Measurements from ENCODE around the gene FOLR1. TPM values are rescaled to one million over a fixed set of nuclear protein-coding genes. Genes with fewer than 3 reads are reported as not detected.

FOLR1 gene
- total and polyA plus RNA-seq, 10 of the 15 experiments (the other 5 are each of a cell fraction or from before 2014, with no cell fraction given) = not detected

DNA sequence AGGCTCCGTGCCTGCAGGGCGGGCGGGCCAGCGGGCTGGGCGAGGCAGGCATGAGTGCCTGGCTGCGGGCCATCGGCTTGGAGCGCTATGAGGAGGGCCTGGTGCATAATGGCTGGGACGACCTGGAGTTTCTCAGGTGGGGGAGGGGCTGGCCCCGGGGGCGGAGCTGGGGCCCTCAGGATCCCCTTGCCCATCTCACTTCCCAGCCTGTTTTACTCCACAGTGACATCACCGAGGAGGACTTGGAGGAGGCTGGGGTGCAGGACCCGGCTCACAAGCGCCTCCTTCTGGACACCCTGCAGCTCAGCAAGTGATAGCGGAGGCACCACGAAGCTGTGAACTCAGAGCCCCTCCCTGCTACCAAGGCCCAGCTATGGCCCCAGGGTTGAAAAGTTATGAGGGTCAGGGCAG is 46.1 kb downstream of the FOLR1 start (continued):
- TF ChIP-seq, protein P1, sequence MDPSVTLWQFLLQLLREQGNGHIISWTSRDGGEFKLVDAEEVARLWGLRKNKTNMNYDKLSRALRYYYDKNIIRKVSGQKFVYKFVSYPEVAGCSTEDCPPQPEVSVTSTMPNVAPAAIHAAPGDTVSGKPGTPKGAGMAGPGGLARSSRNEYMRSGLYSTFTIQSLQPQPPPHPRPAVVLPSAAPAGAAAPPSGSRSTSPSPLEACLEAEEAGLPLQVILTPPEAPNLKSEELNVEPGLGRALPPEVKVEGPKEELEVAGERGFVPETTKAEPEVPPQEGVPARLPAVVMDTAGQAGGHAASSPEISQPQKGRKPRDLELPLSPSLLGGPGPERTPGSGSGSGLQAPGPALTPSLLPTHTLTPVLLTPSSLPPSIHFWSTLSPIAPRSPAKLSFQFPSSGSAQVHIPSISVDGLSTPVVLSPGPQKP (IDR thresholded peaks at IDR 0.05; ENCODE audit: low read depth, low read length) = no peak
- TF ChIP-seq NFIC (IDR thresholded peaks at IDR 0.05; ENCODE audit: low read depth, low read length) = no peak
- no peak for TF ChIP-seq CREM (IDR thresholded peaks at IDR 0.05; ENCODE audit: low read depth)
- TF ChIP-seq ZSCAN29 (IDR thresholded peaks at IDR 0.05) = no peak
- TF ChIP-seq RUNX3 (IDR thresholded peaks at IDR 0.05; ENCODE audit: low read length) = no peak
- no peak for TF ChIP-seq JUNB (IDR thresholded peaks at IDR 0.05)
- TF ChIP-seq CHD2 (IDR thresholded peaks at IDR 0.05; ENCODE audit: borderline replicate concordance, low read depth, low read length) = no peak
- no peak for TF ChIP-seq NBN (IDR thresholded peaks at IDR 0.05)
- TF ChIP-seq MEF2B (IDR thresholded peaks at IDR 0.05; ENCODE audit: partially characterized antibody, poor library complexity, severe bottlenecking) = no peak
- TF ChIP-seq POLR2AphosphoS2 (IDR thresholded peaks at IDR 0.05; ENCODE audit: low read depth, low read length) = no peak
- no peak for TF ChIP-seq MYC (IDR thresholded peaks at IDR 0.05; ENCODE audit: insufficient read depth, insufficient read length, insufficient replicate concordance, low read length, severe bottlenecking)
- TF ChIP-seq, protein P2, sequence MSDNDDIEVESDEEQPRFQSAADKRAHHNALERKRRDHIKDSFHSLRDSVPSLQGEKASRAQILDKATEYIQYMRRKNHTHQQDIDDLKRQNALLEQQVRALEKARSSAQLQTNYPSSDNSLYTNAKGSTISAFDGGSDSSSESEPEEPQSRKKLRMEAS (IDR thresholded peaks at IDR 0.05; ENCODE audit: low read depth, low read length) = no peak
- TF ChIP-seq SMC3 (IDR thresholded peaks at IDR 0.05; ENCODE audit: borderline replicate concordance, low read length) = peak; percentile 65
- TF ChIP-seq, protein P3, sequence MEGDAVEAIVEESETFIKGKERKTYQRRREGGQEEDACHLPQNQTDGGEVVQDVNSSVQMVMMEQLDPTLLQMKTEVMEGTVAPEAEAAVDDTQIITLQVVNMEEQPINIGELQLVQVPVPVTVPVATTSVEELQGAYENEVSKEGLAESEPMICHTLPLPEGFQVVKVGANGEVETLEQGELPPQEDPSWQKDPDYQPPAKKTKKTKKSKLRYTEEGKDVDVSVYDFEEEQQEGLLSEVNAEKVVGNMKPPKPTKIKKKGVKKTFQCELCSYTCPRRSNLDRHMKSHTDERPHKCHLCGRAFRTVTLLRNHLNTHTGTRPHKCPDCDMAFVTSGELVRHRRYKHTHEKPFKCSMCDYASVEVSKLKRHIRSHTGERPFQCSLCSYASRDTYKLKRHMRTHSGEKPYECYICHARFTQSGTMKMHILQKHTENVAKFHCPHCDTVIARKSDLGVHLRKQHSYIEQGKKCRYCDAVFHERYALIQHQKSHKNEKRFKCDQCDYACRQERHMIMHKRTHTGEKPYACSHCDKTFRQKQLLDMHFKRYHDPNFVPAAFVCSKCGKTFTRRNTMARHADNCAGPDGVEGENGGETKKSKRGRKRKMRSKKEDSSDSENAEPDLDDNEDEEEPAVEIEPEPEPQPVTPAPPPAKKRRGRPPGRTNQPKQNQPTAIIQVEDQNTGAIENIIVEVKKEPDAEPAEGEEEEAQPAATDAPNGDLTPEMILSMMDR (IDR thresholded peaks at IDR 0.05 in 2 of 3, conservative IDR thresholded peaks at IDR 0.05 in 1 of 3; ENCODE audit: control insufficient read depth in 2 of 3, extremely low read depth in 1 of 3, insufficient read depth in 1 of 3, low read depth in 3 of 3, low read length in 3 of 3) = peak; percentile 52 to 84 (median 74)
- TF ChIP-seq YY1 (IDR thresholded peaks at IDR 0.05; ENCODE audit: low read depth, low read length) = peak; percentile 44; the same call in 1 of the 2 replicates
- TF ChIP-seq, protein P4, sequence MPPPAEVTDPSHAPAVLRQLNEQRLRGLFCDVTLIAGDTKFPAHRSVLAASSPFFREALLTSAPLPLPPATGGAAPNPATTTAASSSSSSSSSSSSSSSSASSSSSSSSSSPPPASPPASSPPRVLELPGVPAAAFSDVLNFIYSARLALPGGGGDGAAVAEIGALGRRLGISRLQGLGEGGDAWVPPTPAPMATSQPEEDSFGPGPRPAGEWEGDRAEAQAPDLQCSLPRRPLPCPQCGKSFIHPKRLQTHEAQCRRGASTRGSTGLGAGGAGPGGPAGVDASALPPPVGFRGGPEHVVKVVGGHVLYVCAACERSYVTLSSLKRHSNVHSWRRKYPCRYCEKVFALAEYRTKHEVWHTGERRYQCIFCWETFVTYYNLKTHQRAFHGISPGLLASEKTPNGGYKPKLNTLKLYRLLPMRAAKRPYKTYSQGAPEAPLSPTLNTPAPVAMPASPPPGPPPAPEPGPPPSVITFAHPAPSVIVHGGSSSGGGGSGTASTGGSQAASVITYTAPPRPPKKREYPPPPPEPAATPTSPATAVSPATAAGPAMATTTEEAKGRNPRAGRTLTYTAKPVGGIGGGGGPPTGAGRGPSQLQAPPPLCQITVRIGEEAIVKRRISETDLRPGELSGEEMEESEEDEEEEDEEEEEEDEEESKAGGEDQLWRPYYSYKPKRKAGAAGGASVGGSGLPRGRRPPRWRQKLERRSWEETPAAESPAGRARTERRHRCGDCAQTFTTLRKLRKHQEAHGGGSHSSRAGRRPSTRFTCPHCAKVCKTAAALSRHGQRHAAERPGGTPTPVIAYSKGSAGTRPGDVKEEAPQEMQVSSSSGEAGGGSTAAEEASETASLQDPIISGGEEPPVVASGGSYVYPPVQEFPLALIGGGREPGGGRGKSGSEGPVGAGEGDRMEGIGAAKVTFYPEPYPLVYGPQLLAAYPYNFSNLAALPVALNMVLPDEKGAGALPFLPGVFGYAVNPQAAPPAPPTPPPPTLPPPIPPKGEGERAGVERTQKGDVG (CRISPR knock-in tag; IDR thresholded peaks at IDR 0.05) = no peak
- TF ChIP-seq CREB1 (IDR thresholded peaks at IDR 0.05; ENCODE audit: low read depth) = 0 out of 2 replicates have a peak, but pooled peaks have one; percentile 29
- TF ChIP-seq STAT1 (conservative IDR thresholded peaks at IDR 0.05) = no peak
- TF ChIP-seq, protein P5, sequence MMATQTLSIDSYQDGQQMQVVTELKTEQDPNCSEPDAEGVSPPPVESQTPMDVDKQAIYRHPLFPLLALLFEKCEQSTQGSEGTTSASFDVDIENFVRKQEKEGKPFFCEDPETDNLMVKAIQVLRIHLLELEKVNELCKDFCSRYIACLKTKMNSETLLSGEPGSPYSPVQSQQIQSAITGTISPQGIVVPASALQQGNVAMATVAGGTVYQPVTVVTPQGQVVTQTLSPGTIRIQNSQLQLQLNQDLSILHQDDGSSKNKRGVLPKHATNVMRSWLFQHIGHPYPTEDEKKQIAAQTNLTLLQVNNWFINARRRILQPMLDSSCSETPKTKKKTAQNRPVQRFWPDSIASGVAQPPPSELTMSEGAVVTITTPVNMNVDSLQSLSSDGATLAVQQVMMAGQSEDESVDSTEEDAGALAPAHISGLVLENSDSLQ (IDR thresholded peaks at IDR 0.05) = no peak
- TF ChIP-seq, protein P6, sequence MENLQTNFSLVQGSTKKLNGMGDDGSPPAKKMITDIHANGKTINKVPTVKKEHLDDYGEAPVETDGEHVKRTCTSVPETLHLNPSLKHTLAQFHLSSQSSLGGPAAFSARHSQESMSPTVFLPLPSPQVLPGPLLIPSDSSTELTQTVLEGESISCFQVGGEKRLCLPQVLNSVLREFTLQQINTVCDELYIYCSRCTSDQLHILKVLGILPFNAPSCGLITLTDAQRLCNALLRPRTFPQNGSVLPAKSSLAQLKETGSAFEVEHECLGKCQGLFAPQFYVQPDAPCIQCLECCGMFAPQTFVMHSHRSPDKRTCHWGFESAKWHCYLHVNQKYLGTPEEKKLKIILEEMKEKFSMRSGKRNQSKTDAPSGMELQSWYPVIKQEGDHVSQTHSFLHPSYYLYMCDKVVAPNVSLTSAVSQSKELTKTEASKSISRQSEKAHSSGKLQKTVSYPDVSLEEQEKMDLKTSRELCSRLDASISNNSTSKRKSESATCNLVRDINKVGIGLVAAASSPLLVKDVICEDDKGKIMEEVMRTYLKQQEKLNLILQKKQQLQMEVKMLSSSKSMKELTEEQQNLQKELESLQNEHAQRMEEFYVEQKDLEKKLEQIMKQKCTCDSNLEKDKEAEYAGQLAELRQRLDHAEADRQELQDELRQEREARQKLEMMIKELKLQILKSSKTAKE (IDR thresholded peaks at IDR 0.05; ENCODE audit: low read depth, poor library complexity, severe bottlenecking) = no peak
- TF ChIP-seq POLR2A (IDR thresholded peaks at IDR 0.05; ENCODE audit: low read depth, low read length) = 0 out of 2 replicates have a peak, but pooled peaks have one; percentile 16
- TF ChIP-seq RAD51 (IDR thresholded peaks at IDR 0.05) = no peak
